WTC11 (cell line): ENCODE results near the gene BFSP1.

ENCODE experiments used
- AFF4 ChIP-seq: sonication (generic); formaldehyde crosslinking; IDR thresholded peaks from 2 replicates; pipeline ENCODE4 v1.8.1; 2023; ENCODE audit warnings: mild to moderate bottlenecking, missing genetic modification reagents, borderline replicate concordance
- ATF3 ChIP-seq: sonication (generic); formaldehyde crosslinking; conservative IDR thresholded peaks from 2 replicates; pipeline ENCODE4 v1.8.1; 2022; ENCODE audit warnings: mild to moderate bottlenecking, missing genetic modification reagents
- CTCF ChIP-seq: fragments of 200-600 bp; IDR thresholded peaks from 2 replicates; pipeline ENCODE4 v1.8.0; 2022; ENCODE audit warnings: antibody characterized with exemption
- E2F1 ChIP-seq: sonication (generic); formaldehyde crosslinking; IDR thresholded peaks from 2 replicates; pipeline ENCODE4 v1.8.0; 2022; ENCODE audit warnings: mild to moderate bottlenecking, missing genetic modification reagents
- FOXJ3 ChIP-seq: sonication (generic); formaldehyde crosslinking; IDR thresholded peaks from 2 replicates; pipeline ENCODE4 v1.9.0; 2021; ENCODE audit warnings: missing genetic modification reagents, mild to moderate bottlenecking, borderline replicate concordance
- FOXK1 ChIP-seq: sonication (generic); formaldehyde crosslinking; IDR thresholded peaks from 2 replicates; pipeline ENCODE4 v1.8.0; 2022; ENCODE audit warnings: mild to moderate bottlenecking, moderate library complexity, missing genetic modification reagents
- GABPB1 ChIP-seq: sonication (generic); formaldehyde crosslinking; IDR thresholded peaks from 2 replicates; pipeline ENCODE4 v1.8.1; 2023; ENCODE audit warnings: mild to moderate bottlenecking, missing genetic modification reagents
- NFE2L1 ChIP-seq: sonication (generic); formaldehyde crosslinking; IDR thresholded peaks from 2 replicates; pipeline ENCODE4 v1.8.1; 2023; ENCODE audit warnings: missing genetic modification reagents
- NR1H2 ChIP-seq: sonication (generic); formaldehyde crosslinking; IDR thresholded peaks from 2 replicates; pipeline ENCODE4 v1.9.0; 2021; ENCODE audit warnings: mild to moderate bottlenecking, moderate library complexity, missing genetic modification reagents
- NR3C1 ChIP-seq: sonication (generic); formaldehyde crosslinking; conservative IDR thresholded peaks from 2 replicates; pipeline ENCODE4 v1.8.1; 2023; ENCODE audit warnings: low read depth, mild to moderate bottlenecking, missing genetic modification reagents
- USF2 ChIP-seq: sonication (generic); formaldehyde crosslinking; IDR thresholded peaks from 2 replicates; pipeline ENCODE4 v1.8.1; 2023; ENCODE audit warnings: mild to moderate bottlenecking, missing genetic modification reagents, moderate library complexity
- ZNF263 ChIP-seq: sonication (generic); formaldehyde crosslinking; IDR thresholded peaks from 2 replicates; pipeline ENCODE4 v1.8.1; 2022; ENCODE audit warnings: low read depth, mild to moderate bottlenecking, moderate library complexity, missing genetic modification reagents
- ZNF425 ChIP-seq: fragments of 250-450 bp; sonication (Bioruptor Pico); conservative IDR thresholded peaks from 2 replicates; pipeline ENCODE4 v1.9.0; 2021; ENCODE audit warnings: mild to moderate bottlenecking

GRCh38 chr20:17500826-17501225, 30.4 kb downstream of the BFSP1 start:
- TF ChIP-seq CTCF: no peak
- no peak for TF ChIP-seq AFF4 (CRISPR knock-in tag)
- no peak for TF ChIP-seq ATF3
- no peak for TF ChIP-seq NFE2L1 (CRISPR knock-in tag)
- no peak for TF ChIP-seq USF2
- TF ChIP-seq ZNF263 (CRISPR knock-in tag): no peak
- TF ChIP-seq ZNF425: no peak
- TF ChIP-seq E2F1: no peak
- TF ChIP-seq GABPB1 (CRISPR knock-in tag): no peak
- no peak for TF ChIP-seq NR3C1
- no peak for TF ChIP-seq FOXJ3 (CRISPR knock-in tag)
- no peak for TF ChIP-seq NR1H2 (CRISPR knock-in tag)
- TF ChIP-seq FOXK1 (CRISPR knock-in tag): no peak
